ENCODE data around the gene CCDC170. TPM values are rescaled to one million over a fixed set of nuclear protein-coding genes. Genes with fewer than 3 reads are reported as not detected.
"Not testable (repeated sequence)": the region's sequence is repeated elsewhere in the genome, so short reads cannot be mapped to it uniquely, and the experiment has no call there.

The CCDC170 gene
- not detected in 2 replicates for total RNA-seq (2014; rRNA removed; shearing (Covaris generic))
- 0.01 TPM in 2 replicates for polyA plus RNA-seq (2015; cell fraction: cytosol; rRNA removed)
- polyA plus RNA-seq (2015; cell fraction: nucleus; rRNA removed): 0.06 TPM in 1 of 2 replicates, not detected in the other

- peak; percentile 32 for DNase-seq (ENCODE audit: low read depth)
Measured at GRCh38 chr6:151493804-151494234, at the start of gene CCDC170. CCDC170 (plus strand) TSS chr6:151494017; CDS start chr6:151494129, 112 bp downstream.

GRCh38 chr6:151445482-151445881 lies 48.3 kb upstream of the CCDC170 start:
- DNase-seq (ENCODE audit: low read depth): no peak

GRCh38 chr6:151447237-151447636 lies 46.6 kb upstream of the CCDC170 start:
- no peak for DNase-seq (ENCODE audit: low read depth)

GRCh38 chr6:151448623-151449022 lies 45.2 kb upstream of the CCDC170 start:
- no peak for DNase-seq (ENCODE audit: low read depth)

GRCh38 chr6:151450928-151451327 lies 42.9 kb upstream of the CCDC170 start:
- DNase-seq (ENCODE audit: low read depth): not testable (repeated sequence)

GRCh38 chr6:151451417-151451949 lies 42.3 kb upstream of the CCDC170 start:
- DNase-seq (ENCODE audit: low read depth): no peak

- DNase-seq (ENCODE audit: low read depth): peak; percentile 100
Measured at GRCh38 chr6:151451950-151452749, 41.7 kb upstream of the CCDC170 start, which contains the start of gene RMND1. RMND1 (minus strand) TSS chr6:151452126; CDS start chr6:151445811, 6,315 bp downstream.

- no peak for DNase-seq (ENCODE audit: low read depth)
Measured at GRCh38 chr6:151452750-151453427, 40.9 kb upstream of the CCDC170 start.

GRCh38 chr6:151455751-151456398 lies 37.9 kb upstream of the CCDC170 start:
- not testable (repeated sequence) for DNase-seq (ENCODE audit: low read depth)

- no peak for DNase-seq (ENCODE audit: low read depth)
Measured at GRCh38 chr6:151461673-151462072, 32.1 kb upstream of the CCDC170 start.

GRCh38 chr6:151464702-151465101 lies 29.1 kb upstream of the CCDC170 start:
- DNase-seq (ENCODE audit: low read depth): no peak

- DNase-seq (ENCODE audit: low read depth): peak; percentile 19
Measured at GRCh38 chr6:151475653-151476523, 17.9 kb upstream of the CCDC170 start.

- no peak for DNase-seq (ENCODE audit: low read depth)
Measured at GRCh38 chr6:151477726-151478125, 16.1 kb upstream of the CCDC170 start.

- DNase-seq (ENCODE audit: low read depth): no peak
Measured at GRCh38 chr6:151478670-151479069, 15.1 kb upstream of the CCDC170 start.

GRCh38 chr6:151481786-151482185 lies 12.0 kb upstream of the CCDC170 start:
- no peak for DNase-seq (ENCODE audit: low read depth)

- no peak for DNase-seq (ENCODE audit: low read depth)
Measured at GRCh38 chr6:151482290-151482689, 11.5 kb upstream of the CCDC170 start.

- DNase-seq (ENCODE audit: low read depth): no peak
Measured at GRCh38 chr6:151483994-151484393, 9.8 kb upstream of the CCDC170 start.

GRCh38 chr6:151488226-151488625 lies 5.6 kb upstream of the CCDC170 start:
- DNase-seq (ENCODE audit: low read depth): no peak

GRCh38 chr6:151490996-151491395 lies 2.8 kb upstream of the CCDC170 start:
- no peak for DNase-seq (ENCODE audit: low read depth)

- DNase-seq (ENCODE audit: low read depth): no peak
Measured at GRCh38 chr6:151493161-151493803, 535 bp upstream of the CCDC170 start.
